ENCODE measurements around the gene IGF2R.

DNA sequence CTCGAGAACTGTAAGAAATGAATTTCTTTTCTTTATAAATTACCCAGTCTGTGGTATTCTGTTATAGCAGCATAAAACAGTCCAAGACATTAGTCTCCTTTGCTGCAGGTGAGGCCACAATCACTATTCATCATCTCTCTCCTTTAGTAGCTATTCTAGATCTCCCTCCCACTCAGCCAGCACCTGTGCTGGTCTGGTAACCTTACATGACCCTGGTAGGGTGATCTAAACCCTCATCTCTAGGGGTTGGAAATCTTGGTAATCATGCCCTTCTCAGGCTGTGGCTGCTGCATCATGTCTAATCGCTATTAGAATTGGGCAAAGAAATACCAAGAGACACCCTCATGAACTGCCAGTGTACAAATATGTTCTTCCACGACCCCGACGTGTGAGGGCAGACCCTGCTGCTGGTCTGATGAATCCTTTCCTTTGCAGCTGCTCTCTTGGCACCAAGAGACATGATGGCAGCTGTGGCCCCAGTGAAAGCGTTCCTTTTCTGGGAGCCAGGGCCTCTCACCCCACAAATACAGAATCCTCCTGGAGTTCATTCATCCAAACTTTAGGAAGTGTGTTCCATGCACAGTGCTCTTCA is 23.0 kb upstream of the IGF2R start:
- TF ChIP-seq, protein P1, sequence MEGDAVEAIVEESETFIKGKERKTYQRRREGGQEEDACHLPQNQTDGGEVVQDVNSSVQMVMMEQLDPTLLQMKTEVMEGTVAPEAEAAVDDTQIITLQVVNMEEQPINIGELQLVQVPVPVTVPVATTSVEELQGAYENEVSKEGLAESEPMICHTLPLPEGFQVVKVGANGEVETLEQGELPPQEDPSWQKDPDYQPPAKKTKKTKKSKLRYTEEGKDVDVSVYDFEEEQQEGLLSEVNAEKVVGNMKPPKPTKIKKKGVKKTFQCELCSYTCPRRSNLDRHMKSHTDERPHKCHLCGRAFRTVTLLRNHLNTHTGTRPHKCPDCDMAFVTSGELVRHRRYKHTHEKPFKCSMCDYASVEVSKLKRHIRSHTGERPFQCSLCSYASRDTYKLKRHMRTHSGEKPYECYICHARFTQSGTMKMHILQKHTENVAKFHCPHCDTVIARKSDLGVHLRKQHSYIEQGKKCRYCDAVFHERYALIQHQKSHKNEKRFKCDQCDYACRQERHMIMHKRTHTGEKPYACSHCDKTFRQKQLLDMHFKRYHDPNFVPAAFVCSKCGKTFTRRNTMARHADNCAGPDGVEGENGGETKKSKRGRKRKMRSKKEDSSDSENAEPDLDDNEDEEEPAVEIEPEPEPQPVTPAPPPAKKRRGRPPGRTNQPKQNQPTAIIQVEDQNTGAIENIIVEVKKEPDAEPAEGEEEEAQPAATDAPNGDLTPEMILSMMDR (IDR thresholded peaks at IDR 0.05), result no peak
- TF ChIP-seq POLR2A (IDR thresholded peaks at IDR 0.05), result no peak
- no peak for TF ChIP-seq POLR2AphosphoS5 (IDR thresholded peaks at IDR 0.05)
